IgD-negative memory B cell (primary cell): ENCODE results near the gene UVSSA. TPM values are rescaled to one million over a fixed set of nuclear protein-coding genes. Genes with fewer than 3 reads are reported as not detected.

Experiments
- H3K27ac Mint-ChIP-seq, 3 donors: one replicate each; pipeline ENCODE4 v1.8.0; 2020 to 2022; ENCODE audit warnings: mild to moderate bottlenecking in 3 of 3, mixed read lengths in 3 of 3, moderate library complexity in 1 of 3
- H3K27me3 Mint-ChIP-seq: one replicate; pipeline ENCODE4 v1.8.0; 2021; ENCODE audit warnings: mixed read lengths
- H3K36me3 Mint-ChIP-seq: one replicate; pipeline ENCODE4 v1.8.0; 2020; ENCODE audit warnings: mild to moderate bottlenecking, mixed read lengths
- H3K4me1 Mint-ChIP-seq, 3 donors: one replicate each; pipeline ENCODE4 v1.8.0; 2020 to 2022; ENCODE audit warnings: mixed read lengths in 3 of 3, mild to moderate bottlenecking in 1 of 3
- H3K4me3 Mint-ChIP-seq, 4 donors: one replicate each; pipeline ENCODE4 v1.8.0; 2020 to 2022; ENCODE audit warnings: mild to moderate bottlenecking in 4 of 4, mixed read lengths in 4 of 4, moderate library complexity in 3 of 4
- H3K9me3 Mint-ChIP-seq, 3 donors: one replicate each; pipeline ENCODE4 v1.8.0; 2020 to 2021; ENCODE audit warnings: mixed read lengths in 3 of 3, mild to moderate bottlenecking in 1 of 3
- polyA plus RNA-seq: library from polyadenylated mRNA; unstranded; fragments of 300-500 nt; fragmentation: Illumina TruSeq; gene quantifications from one replicate; pipeline ENCODE4 v1.2.3, GENCODE V29; 2021

Gene UVSSA
- polyA plus RNA-seq, 1 donor from 2014 or later, result 9.5 TPM

DNA sequence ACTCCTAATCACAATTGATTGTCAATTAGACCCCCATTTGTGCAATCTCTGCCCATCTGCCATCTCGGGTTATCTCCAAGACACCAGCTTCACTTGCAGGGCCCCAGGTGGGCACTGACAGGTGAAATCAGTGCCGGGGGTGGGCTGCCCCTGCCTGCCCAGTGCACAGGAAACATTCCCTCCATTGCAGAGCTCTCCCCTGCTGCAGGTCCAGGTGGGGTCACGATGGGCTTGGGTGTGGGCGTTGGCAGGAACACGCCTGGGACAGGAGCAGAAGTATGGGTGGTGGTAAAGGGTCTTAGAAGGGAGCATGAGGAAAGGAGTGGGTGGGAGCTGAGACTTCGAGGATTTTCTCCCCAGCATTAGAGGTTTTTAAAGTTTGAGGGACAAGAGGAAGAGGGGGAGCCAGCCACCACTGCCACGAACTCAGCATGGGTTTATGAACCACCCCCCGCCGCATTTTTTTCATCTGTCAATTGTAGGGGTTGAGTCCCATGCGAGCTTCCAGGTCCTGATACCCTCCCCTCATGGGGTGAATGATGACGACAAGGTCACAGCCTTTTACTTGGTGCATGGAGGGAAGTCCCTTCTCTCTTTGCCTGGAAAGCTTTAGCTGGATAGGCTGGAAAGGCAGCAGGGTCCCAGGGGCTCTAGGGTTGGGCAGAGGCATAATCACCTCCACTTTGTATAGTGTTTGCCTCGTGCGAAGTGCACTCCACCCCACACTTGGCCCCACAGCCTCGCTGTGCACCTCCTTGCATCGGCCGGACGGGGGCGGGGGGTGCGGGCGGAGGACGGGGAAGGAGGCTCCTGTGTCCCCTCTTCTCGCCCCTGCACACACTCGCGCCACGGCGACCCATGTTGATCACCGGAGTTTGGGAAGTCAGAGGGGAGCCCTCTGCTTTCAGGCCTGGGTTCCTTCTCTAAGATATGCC lies 62.8 kb downstream of the UVSSA start:
- Mint-ChIP-seq H3K27me3 (peaks cover 43% of the 10 kb centered on the region), H3K4me3 (no peak overlapping the region), H3K9me3 (peaks cover 0 to 2% (median 0%) of the 10 kb centered on the region in 3 donors), H3K27ac (peak overlapping the region in 1 of 3 donors; percentile 71), H3K36me3 (no peaks in the 10 kb centered on the region), H3K4me1 (peaks cover 0 to 2% (median 0%) of the 10 kb centered on the region in 3 donors)

DNA sequence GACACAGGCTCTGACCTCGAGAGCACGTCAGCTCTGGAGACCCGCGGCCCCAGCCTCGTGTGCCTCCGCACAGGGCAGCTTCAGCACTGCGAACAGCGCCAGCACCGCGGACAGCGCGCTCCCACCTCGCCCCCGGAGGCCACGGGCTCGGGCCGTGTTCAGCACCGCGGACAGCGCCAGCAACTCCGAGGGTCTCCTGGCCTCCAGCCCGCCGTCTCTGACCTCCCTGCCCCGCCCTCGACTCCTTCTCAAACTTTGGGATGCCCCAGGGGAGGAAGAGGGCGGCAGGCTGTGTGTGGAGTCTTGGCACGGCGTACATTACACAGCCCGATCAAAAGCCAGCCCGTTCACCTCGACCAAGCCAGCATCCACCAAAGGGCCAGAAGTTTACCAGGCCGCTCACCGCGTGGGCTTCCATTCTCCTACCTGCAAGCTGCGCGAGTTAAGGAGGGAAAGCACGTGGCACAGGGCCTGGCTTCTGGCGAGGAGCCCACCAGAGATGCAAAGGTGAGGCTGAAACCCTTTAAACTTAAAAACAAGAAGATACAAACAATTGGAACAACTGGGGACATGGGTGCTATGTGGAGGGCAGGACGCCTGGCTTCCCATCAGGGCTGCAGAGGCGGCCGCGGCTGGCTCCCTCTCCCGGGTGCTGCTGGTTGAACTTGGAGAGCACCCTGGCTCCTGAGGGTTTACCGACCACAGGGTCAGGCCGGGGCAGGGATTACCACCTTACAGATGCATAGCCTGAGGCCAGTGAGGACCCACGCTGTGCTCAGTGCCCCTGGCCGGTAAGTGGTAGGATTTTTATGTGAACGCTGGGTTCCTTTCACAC lies 63.7 kb downstream of the UVSSA start:
- peaks cover 44% of the 10 kb centered on the region for H3K27me3 Mint-ChIP-seq
- peak overlapping the region in 1 of 4 donors; percentile 17 for H3K4me3 Mint-ChIP-seq

DNA sequence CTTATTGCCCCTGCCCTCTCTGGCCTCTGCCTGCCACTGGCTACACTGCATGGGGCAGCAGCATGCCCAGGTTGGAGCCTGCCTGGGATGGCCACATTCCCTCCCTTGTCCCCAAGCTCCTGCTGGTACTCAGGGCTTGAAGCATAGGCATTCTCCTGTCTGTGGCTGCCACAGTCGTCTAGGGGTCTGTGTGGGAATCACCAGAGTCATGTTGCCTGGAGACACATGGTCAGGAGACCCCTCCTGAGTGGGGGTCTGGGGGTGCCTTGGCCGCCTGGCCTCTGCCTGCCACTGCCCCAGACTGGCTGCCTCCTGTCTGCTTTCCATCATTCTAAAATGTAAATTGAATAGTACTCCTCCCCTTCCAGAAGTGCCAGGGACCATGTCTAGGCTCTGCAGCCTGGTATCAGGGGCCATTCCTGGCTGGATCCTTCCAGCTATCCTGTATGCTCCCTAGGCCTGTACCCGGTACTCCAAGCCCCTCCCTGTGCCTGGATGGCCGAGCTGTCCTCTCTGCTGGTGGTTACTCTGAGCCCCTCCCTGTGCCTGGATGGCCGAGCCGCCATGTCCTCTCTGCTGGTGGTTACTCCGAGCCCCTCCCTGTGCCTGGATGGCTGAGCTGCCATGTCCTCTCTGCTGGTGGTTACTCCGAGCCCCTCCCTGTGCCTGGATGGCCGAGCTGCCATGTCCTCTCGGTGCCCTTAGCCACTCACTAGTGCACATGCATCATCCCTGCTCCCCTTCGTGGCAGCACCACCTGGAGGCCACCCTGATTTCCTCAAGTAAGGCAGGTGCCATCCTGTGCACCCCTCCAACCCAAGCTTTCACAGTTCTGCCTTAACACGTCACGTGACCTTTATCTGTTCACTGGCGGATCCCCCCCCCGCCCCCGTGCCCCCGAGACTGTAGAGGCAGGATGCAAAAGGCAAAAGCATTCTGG lies 64.7 kb downstream of the UVSSA start:
- Mint-ChIP-seq H3K4me1 (peaks cover 0 to 2% (median 1%) of the 10 kb centered on the region in 3 donors), H3K9me3 (peaks cover 0 to 2% (median 0%) of the 10 kb centered on the region in 3 donors), H3K36me3 (no peaks in the 10 kb centered on the region), H3K4me3 (no peak overlapping the region), H3K27ac (peak overlapping the region in 1 of 3 donors; percentile 42), H3K27me3 (peaks cover 51% of the 10 kb centered on the region)

More for the DNA sequence above, 63.7 kb downstream of the UVSSA start:
- H3K27ac Mint-ChIP-seq, result peak overlapping the region in 1 of 3 donors; percentile 42
- H3K9me3 Mint-ChIP-seq, result peaks cover 0 to 2% (median 0%) of the 10 kb centered on the region in 3 donors
- peaks cover 0 to 2% (median 0%) of the 10 kb centered on the region in 3 donors for H3K4me1 Mint-ChIP-seq
- no peaks in the 10 kb centered on the region for H3K36me3 Mint-ChIP-seq

DNA sequence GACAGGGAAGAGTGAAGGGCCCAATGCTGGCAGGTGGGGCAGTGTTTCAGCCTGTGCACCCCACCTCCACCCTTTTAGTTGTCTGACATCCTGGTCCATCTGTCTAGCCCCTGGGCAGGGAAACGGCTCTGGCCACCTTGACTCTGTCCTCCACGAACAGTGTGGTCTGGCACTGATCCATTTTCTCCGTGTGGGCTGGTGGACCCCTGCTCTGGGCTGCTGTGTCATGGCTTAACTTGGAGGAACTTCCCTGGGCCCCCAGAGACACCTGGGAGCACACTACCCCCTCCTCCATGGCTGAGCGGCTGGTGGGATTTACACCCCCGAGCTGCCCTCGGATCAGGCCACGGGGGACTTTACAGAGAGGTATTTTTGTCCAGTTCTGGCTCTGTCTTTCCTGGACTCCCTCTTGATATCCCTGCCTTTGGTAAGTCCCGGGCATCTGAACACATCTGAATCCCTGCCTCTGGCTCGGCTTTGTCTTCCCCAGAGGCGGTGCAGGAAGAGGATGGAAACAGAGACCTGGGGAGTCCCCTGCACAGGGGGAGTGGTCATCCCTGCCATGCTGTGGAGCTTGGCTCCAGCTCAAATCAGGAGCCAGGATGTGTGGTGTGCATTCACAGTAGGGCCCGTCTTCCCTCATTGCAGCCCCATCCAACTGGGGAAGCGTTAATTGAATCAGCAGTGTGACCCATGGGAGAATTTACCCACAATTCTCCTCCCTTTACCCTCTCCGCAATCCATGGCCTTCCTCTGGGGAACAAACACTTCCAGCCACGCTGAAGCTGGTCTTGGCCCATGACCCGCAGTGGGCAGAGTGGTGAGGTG lies 65.6 kb downstream of the UVSSA start:
- Mint-ChIP-seq H3K9me3 (peaks cover 0 to 2% (median 0%) of the 10 kb centered on the region in 3 donors), H3K36me3 (no peaks in the 10 kb centered on the region), H3K4me3 (no peak overlapping the region), H3K4me1 (peaks cover 0 to 2% (median 1%) of the 10 kb centered on the region in 3 donors), H3K27ac (peak overlapping the region in 1 of 3 donors; percentile 43), H3K27me3 (peaks cover 49% of the 10 kb centered on the region)

DNA sequence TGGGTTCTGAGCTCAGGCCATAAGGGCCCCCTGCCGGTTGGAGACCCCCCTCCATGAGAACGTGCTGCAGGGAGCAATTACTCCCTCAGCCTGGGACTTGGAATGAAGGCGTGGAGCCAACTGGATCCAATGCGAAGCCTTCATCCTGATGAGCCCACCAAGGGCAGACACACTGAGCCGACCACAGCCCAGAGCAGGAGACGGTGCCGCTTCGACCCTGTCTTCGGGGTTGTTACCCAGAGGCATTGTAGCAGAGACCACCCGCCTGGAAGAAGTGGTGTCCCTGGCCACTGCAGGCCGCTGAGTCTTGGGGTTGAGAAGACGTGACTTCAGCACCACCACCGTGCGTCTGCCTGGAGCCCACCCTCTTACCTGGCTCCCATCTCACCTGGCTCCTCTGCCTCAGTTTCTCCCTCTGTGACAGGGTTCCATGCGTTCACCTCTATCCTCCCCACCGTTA lies 66.2 kb downstream of the UVSSA start:
- Mint-ChIP-seq H3K27me3 (peaks cover 45% of the 10 kb centered on the region), H3K36me3 (no peaks in the 10 kb centered on the region), H3K9me3 (peaks cover 0 to 2% (median 0%) of the 10 kb centered on the region in 3 donors), H3K4me1 (peaks cover 0 to 3% (median 2%) of the 10 kb centered on the region in 3 donors), H3K27ac (no peak overlapping the region), H3K4me3 (no peak overlapping the region)

DNA sequence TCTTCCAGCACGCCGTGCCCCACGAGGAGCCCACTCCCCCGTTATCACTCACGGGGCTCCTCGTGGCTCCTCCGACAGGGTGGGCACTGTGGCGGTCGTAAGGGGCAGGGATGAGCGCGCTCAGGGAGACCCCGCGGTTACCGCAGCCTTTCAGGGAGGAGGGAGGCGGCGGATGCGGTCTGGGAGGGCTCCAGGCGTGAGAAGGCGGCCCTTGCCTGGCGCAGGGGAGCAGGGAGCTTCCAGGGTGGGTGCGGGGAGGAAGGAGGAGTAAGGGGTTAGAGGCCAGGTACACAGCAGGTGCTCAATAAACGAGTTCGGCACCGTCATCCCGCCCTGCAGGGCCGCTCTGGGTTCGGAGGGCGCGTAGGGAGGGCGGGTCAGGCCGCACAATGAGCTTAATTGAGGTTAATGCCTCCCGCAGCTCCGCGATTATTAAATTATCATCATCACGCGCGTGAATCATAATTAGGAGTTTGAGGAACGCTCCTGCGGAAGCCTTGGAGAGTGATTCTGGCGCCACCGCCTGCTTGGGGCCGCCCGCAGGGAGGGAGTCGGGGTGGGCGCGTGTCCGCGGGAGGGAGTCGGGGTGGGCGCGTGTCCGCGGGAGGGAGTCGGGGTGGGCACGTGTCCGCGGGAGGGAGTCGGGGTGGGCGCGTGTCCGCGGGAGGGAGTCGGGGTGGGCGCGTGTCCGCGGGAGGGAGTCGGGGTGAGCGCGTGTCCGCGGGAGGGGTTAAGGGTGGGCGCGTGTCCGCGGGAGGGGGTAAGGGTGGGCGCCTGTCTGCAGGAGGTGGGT lies 66.9 kb downstream of the UVSSA start:
- H3K9me3 Mint-ChIP-seq, result peaks cover 0 to 2% (median 0%) of the 10 kb centered on the region in 3 donors
- no peak overlapping the region for H3K4me3 Mint-ChIP-seq
- peaks cover 0 to 3% (median 0%) of the 10 kb centered on the region in 3 donors for H3K4me1 Mint-ChIP-seq
- no peaks in the 10 kb centered on the region for H3K36me3 Mint-ChIP-seq
- H3K27ac Mint-ChIP-seq, result no peak overlapping the region
- H3K27me3 Mint-ChIP-seq, result peaks cover 40% of the 10 kb centered on the region

DNA sequence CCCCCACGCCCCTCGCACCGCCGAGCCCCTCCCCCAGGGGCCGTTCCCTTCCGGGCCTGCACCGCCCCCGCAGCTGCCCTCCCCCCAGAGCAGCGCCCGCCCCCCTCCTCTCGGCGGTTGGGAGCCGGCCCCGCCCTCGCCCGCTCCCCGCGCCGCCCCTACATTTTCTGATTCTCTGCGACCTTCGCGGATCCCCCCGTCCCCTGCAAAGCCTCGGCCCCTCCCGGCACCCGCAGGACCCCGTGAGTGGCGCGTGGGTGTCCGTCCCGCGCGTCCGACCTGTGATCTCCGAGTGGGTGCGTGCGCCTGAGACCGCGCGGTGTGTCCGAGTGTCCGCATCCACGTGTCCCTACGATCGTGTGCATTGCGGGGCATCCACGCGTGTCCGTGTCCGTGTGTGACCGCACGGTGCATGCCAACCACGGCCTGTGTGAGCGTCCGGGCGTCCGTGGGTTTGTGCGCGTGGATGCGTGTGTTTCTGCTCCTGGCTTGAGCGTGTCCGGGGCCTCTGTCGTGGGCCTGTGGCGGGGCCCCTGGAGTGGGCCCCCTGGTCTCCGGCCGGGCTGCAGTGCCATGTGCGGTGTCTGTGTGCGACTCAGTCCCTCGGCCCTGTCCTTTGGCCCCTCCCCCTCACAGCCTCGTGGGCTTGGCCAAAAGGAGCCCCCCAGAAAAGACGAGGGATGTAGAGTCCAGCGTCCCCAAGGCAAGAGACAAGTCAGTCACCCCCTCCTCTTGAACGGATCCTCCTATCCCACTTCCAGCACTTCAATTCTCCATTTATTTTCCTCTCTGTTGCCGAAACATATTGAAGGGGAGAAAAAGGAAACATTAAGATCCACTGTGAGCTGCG lies 68.0 kb downstream of the UVSSA start:
- Mint-ChIP-seq H3K27ac (peak overlapping the region in 1 of 3 donors; percentile 42), H3K27me3 (peaks cover 33% of the 10 kb centered on the region)

DNA sequence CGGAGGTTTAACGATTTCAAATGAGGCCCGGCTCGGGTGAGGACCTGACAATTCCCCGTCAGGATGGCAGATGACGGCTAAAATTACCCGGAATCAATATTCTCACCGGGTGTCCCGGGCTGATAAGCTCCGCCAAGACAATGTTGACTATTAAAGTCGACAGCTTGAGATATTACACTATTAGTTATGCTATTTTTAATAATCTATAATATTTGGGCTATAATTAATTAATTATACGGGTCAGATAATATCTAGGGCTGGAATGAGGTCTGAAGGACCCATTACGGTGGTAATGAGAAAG lies 68.6 kb downstream of the UVSSA start:
- Mint-ChIP-seq H3K4me1 (peaks cover 0 to 3% (median 0%) of the 10 kb centered on the region in 3 donors), H3K4me3 (no peak overlapping the region), H3K27me3 (peaks cover 32% of the 10 kb centered on the region), H3K36me3 (no peaks in the 10 kb centered on the region), H3K9me3 (peaks cover 0 to 4% (median 0%) of the 10 kb centered on the region in 3 donors), H3K27ac (peak overlapping the region in 1 of 3 donors; percentile 42)

More for the DNA sequence above, 68.0 kb downstream of the UVSSA start:
- Mint-ChIP-seq H3K4me1 (peaks cover 0 to 3% (median 0%) of the 10 kb centered on the region in 3 donors), H3K36me3 (no peaks in the 10 kb centered on the region), H3K4me3 (no peak overlapping the region), H3K9me3 (peaks cover 0 to 4% (median 0%) of the 10 kb centered on the region in 3 donors)

DNA sequence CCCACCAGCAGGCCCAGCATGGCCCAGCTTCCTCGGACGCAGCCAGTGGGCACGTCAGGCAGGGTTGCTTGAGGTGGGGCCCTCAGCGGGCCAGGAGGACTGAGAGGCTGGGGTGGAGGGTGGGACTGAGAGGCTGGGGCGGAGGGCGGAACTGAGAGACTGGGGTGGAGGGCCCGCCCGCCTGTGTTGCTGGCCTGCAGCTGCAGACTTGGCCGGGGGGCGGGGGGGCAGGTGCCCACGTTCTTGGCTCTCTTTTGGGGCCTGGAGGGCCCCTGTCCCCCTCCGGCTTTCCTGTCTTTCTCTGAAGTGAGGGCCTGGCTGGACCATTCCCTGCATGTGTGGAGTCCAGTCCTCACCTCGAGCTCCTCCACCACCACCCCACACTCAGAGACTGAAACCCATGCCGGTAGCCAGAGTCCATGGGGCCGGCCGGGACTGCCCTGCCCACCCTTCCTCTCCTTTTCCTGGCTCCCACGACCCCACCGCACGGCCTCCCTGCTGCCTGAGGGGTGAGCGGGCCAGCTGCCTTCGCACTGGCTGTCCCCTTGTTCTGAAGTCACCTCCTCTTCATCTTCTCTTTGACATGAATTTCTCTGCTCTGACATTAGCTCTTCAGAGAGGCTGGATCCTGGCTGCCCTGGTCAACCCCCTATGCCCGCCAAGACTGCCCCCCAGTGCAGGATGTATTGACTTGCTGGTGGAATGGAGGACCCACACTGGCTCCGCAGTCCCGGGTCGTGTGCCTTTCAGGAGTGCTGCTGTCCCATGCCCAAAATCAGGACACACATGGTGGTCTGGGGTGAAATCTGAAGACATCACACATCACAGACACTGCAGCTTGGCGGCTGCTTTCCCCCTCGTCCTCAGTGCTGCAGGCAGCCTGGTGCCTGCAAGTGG lies 69.3 kb downstream of the UVSSA start:
- Mint-ChIP-seq H3K27ac (peak overlapping the region in 1 of 3 donors; percentile 35), H3K36me3 (no peaks in the 10 kb centered on the region), H3K9me3 (peaks cover 0 to 4% (median 0%) of the 10 kb centered on the region in 3 donors), H3K4me1 (peaks cover 0 to 3% (median 0%) of the 10 kb centered on the region in 3 donors), H3K4me3 (peak overlapping the region in 1 of 4 donors; percentile 79), H3K27me3 (peaks cover 27% of the 10 kb centered on the region)

DNA sequence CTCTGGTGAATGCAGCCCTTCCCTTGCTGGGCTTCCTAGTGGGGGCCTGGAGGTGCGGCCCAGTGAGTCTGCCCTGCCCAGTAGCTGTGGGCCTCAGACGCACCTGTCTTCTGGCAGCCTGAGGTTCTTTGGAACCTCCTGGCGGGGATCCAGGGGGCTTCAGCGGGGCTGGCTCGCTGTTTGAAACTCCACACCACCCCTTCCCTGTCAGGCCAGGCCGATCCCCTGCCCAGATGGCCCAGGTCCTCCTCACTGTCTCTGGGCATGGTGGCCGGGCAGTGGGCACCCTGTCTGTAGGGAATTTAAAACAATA lies 69.9 kb downstream of the UVSSA start:
- Mint-ChIP-seq H3K4me1 (peaks cover 0 to 3% (median 0%) of the 10 kb centered on the region in 3 donors), H3K27me3 (peaks cover 25% of the 10 kb centered on the region), H3K27ac (peak overlapping the region in 1 of 3 donors; percentile 35), H3K9me3 (peaks cover 0 to 4% (median 0%) of the 10 kb centered on the region in 3 donors), H3K36me3 (no peaks in the 10 kb centered on the region), H3K4me3 (peak overlapping the region in 1 of 4 donors; percentile 79)
